HL-60 (cell line): Measurements from ENCODE around the gene MOB2.

ENCODE experiments used
- DNase-seq, 2 experiments: peaks; one replicate each; pipeline ENCODE4 v3.0.0-alpha.2; 2010 to 2020; ENCODE audit warnings: low read depth in 1 of 2, low spot score in 1 of 2
- H3K27ac ChIP-seq: fragments of 250-450 bp; sonication (Bioruptor Pico); replicated peaks from 2 replicates; pipeline ENCODE4 v1.5.1; 2020; ENCODE audit warnings: mild to moderate bottlenecking, moderate library complexity
- H3K27me3 ChIP-seq: fragments of 250-450 bp; sonication (Bioruptor Pico); 2 replicates; pipeline ENCODE4 v1.5.1; 2021; ENCODE audit warnings: mild to moderate bottlenecking, moderate library complexity; ENCODE audit not compliant: insufficient read depth, poor library complexity, severe bottlenecking
- H3K4me3 ChIP-seq: replicated peaks from 2 replicates; pipeline ENCODE4 v1.5.1; 2011; ENCODE audit warnings: mild to moderate bottlenecking, control low read depth, low read length; ENCODE audit not compliant: insufficient read depth
- GABPA ChIP-seq: IDR thresholded peaks from 2 replicates; pipeline ENCODE4 v1.6.1; 2012; ENCODE audit warnings: low read depth
- POLR2AphosphoS5 ChIP-seq: IDR thresholded peaks from 2 replicates; pipeline ENCODE4 v1.6.1; 2012; ENCODE audit warnings: low read depth
- SPI1 ChIP-seq: IDR thresholded peaks from 2 replicates; pipeline ENCODE4 v1.6.1; 2012; ENCODE audit warnings: low read depth, mild to moderate bottlenecking, borderline replicate concordance
- TF ChIP-seq, protein P1 (sequence below): IDR thresholded peaks from 2 replicates; pipeline ENCODE4 v1.6.1; 2012; ENCODE audit warnings: low read depth; ENCODE audit not compliant: insufficient replicate concordance
- TF ChIP-seq, protein P2 (sequence below): IDR thresholded peaks from one replicate; pipeline ENCODE4 v1.5.1; 2011; ENCODE audit warnings: low read length, control low read depth, inconsistent platforms; ENCODE audit not compliant: insufficient read depth

MOB2 gene

DNA sequence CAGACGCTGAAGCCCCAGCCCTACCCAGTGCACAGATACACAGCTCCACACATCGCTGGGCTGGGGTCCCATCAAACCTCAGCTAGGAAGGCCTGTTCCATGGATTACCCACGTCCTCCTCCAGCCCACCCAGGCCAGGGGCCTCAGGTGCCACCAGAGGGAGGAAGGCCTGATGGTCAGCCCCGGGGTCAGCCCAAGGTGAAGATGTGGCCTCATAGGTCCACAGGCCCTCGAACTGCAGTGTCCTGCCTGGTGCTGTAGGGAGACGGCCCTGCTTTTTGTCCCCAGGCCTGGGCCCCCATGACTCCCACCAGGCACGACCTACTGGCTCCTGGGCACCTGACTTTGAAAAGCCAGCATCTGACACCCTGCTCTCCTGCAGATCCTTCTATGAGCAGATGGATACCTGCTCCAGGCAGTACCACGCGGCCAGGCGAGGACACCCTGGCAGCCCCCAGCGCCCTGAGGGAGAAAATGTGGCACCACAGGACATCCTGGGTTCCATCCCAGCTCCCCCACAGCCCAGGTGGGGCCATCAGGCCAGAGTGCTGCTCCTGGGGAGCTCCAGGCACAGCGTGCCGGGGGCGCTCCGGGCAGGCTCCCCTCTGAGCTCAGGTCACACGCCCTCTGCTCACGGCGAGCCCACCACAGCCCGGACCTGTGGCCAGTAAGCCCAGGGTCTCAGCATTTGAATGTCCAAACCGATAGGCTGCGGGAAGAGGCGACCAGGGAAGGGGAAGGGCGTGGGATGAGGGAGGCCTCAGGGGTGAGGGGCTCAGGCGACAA is 15.8 kb upstream of the MOB2 start:
- no peak overlapping the region for H3K27ac ChIP-seq
- no peak for DNase-seq

DNA sequence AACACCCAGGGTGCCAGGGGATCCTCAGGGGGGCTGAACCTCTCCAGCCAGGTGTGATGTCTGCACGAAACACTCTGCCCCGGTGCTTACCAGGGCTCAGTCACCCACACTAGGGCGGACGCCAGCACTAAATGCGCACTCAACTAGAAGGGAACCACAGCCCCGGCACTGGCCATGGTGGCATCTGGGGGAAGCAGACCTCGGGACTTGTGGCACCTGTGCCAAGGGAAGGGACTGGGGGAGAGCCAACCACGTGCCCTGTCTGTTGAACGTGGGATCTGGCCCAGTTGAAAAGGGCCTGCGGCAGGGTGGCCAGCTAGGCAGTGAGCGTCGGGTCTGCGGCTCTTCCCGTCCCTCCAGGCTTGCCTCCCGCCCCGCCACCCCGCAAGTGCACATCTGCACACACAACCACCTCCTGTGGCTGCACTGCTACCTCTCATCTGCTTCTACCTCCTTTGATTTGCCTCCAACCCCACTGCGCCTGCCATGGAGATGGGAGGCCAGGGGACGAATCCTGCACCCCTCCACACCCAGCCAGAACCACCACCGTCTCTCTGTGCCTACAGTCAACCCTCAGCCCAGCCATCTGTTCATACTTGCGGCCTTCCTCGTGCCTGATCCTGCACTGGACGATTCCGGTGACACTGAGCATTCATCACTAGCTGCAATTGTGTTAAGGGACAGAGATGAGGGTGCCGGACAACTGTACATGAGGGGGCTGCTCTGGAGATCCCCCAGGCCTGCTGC is 15.0 kb upstream of the MOB2 start:
- DNase-seq: no peak
- TF ChIP-seq GABPA (no peak), SPI1 (no peak), POLR2AphosphoS5 (no peak)
- TF ChIP-seq, protein P1, sequence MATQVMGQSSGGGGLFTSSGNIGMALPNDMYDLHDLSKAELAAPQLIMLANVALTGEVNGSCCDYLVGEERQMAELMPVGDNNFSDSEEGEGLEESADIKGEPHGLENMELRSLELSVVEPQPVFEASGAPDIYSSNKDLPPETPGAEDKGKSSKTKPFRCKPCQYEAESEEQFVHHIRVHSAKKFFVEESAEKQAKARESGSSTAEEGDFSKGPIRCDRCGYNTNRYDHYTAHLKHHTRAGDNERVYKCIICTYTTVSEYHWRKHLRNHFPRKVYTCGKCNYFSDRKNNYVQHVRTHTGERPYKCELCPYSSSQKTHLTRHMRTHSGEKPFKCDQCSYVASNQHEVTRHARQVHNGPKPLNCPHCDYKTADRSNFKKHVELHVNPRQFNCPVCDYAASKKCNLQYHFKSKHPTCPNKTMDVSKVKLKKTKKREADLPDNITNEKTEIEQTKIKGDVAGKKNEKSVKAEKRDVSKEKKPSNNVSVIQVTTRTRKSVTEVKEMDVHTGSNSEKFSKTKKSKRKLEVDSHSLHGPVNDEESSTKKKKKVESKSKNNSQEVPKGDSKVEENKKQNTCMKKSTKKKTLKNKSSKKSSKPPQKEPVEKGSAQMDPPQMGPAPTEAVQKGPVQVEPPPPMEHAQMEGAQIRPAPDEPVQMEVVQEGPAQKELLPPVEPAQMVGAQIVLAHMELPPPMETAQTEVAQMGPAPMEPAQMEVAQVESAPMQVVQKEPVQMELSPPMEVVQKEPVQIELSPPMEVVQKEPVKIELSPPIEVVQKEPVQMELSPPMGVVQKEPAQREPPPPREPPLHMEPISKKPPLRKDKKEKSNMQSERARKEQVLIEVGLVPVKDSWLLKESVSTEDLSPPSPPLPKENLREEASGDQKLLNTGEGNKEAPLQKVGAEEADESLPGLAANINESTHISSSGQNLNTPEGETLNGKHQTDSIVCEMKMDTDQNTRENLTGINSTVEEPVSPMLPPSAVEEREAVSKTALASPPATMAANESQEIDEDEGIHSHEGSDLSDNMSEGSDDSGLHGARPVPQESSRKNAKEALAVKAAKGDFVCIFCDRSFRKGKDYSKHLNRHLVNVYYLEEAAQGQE: no peak
- TF ChIP-seq, protein P2, sequence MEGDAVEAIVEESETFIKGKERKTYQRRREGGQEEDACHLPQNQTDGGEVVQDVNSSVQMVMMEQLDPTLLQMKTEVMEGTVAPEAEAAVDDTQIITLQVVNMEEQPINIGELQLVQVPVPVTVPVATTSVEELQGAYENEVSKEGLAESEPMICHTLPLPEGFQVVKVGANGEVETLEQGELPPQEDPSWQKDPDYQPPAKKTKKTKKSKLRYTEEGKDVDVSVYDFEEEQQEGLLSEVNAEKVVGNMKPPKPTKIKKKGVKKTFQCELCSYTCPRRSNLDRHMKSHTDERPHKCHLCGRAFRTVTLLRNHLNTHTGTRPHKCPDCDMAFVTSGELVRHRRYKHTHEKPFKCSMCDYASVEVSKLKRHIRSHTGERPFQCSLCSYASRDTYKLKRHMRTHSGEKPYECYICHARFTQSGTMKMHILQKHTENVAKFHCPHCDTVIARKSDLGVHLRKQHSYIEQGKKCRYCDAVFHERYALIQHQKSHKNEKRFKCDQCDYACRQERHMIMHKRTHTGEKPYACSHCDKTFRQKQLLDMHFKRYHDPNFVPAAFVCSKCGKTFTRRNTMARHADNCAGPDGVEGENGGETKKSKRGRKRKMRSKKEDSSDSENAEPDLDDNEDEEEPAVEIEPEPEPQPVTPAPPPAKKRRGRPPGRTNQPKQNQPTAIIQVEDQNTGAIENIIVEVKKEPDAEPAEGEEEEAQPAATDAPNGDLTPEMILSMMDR: no peak
- H3K27me3 ChIP-seq: no peaks in the 10 kb centered on the region
- no peak overlapping the region for H3K27ac ChIP-seq
- H3K4me3 ChIP-seq: no peak overlapping the region

More for the DNA sequence above, 15.8 kb upstream of the MOB2 start:
- Histone ChIP-seq H3K4me3 (no peak overlapping the region), H3K27me3 (no peaks in the 10 kb centered on the region)
- TF ChIP-seq POLR2AphosphoS5: no peak
- TF ChIP-seq, protein P1: no peak
- TF ChIP-seq GABPA: no peak
- no peak for TF ChIP-seq SPI1
- TF ChIP-seq, protein P2: no peak

DNA sequence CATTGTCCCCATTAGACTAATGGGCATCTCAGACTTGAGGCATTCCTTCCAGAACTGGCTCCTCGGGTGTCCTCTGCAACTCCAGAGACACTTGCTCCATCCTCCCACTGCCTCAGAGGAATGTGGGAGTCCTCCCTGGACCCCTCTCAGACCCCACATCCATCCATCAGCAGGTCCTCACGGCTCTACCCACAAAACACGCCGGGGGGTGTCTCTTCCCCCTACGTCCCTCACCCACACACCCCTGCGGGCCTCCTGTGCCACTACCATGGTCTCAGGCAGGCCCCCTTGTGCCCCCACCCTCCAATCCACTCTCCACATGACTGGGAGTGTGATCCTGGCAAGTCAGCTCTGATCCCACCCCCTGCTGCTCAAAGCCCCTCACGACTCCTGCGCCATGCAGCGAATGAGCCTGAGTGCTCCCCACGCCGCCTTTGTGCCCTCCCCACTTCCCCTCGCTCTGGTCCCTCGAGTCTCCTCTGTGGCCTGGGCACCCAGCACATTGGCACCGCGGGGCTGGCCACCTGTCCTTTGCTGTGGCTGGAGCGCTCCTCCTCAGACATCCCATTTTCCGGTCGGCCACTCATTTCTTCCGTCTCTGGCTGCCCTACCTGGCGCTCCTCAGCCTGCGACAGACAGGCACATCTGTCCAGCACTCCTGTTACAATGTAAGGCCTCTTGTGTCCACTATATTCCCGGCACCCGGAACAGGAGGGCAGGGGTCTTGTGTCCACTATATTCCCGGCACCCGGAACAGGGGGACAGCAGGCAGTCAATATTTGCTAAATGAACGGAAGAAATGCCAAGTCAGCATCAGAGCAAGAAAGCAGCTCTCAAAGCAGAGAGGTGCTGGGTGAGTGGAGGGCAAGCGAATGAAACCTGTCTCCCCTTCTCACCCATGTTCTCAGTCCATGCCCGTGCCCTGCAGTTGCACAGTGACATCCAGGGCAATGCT is 14.2 kb upstream of the MOB2 start:
- Histone ChIP-seq H3K27me3 (no peaks in the 10 kb centered on the region), H3K27ac (no peak overlapping the region), H3K4me3 (no peak overlapping the region)
- TF ChIP-seq POLR2AphosphoS5 (no peak), SPI1 (no peak)
- TF ChIP-seq, protein P2: no peak
- DNase-seq: no peak
